Body of pancreas (tissue), 4 donors: Measurements from ENCODE around the gene RAB20. TPM values are rescaled to one million over a fixed set of nuclear protein-coding genes. Genes with fewer than 3 reads are reported as not detected.

ENCODE experiments used
- ATAC-seq: fragments of 150-250 bp; one replicate; pipeline ENCODE4 v1.9.1; 2016
- DNase-seq, 4 donors: peaks; one replicate each; pipeline ENCODE4 v3.0.0-alpha.2; 2019
- H3K27ac ChIP-seq, 4 donors: fragments of 200-600 bp; sonication (generic); 1 replicate in 3 of 4; 2 replicates in 1 of 4; pipeline versions ENCODE4 v1.5.1 to v1.6.1; 2016 to 2019; ENCODE audit warnings: mild to moderate bottlenecking in 1 of 4, mixed read lengths in 1 of 4, moderate library complexity in 1 of 4
- H3K27me3 ChIP-seq, 2 donors: fragments of 200-600 bp; sonication (generic); one replicate each; pipeline ENCODE4 v1.6.0; 2016; ENCODE audit warnings: mild to moderate bottlenecking in 1 of 2
- H3K36me3 ChIP-seq, 2 donors: fragments of 200-600 bp; sonication (generic); replicated peaks in 1 of 2; 2 replicates each; pipeline ENCODE4 v1.5.1; 2016; ENCODE audit warnings: low read depth in 2 of 2; ENCODE audit not compliant: insufficient read depth in 1 of 2
- H3K4me1 ChIP-seq: fragments of 200-600 bp; sonication (generic); one replicate; pipeline ENCODE4 v1.6.0; 2016
- H3K4me3 ChIP-seq, 2 donors: fragments of 200-600 bp; sonication (generic); 1 replicate in 1 of 2; 2 replicates in 1 of 2; pipeline ENCODE4 v1.5.1; 2016 to 2019
- H3K9me3 ChIP-seq, 3 donors: fragments of 200-600 bp; sonication (generic); 1 replicate in 2 of 3; 2 replicates in 1 of 3; pipeline ENCODE4 v1.5.1; 2016
- POLR2A ChIP-seq, 3 donors: fragments of 450-650 bp; IDR thresholded peaks; one replicate each; pipeline ENCODE4 v1.6.1; 2016; ENCODE audit warnings: antibody characterized with exemption in 3 of 3, mild to moderate bottlenecking in 2 of 3
- WGBS, 2 donors: methylation state at CpG; one replicate each; pipeline ENCODE4 v1.1.5; 2017; 5-methylcytosine and 5-hydroxymethylcytosine counted together
- intact Hi-C: fragments of 100-400 bp; cut with DNase I; formaldehyde crosslinking; loops from one replicate; pipeline ENCODE4 v1.15.1; 2023
- total RNA-seq, 2 donors: library from RNA; depleted of rRNA; stranded (reverse); fragments of >200 nt; gene quantifications; one replicate each; pipeline ENCODE4 v1.1.0, GENCODE V29; 2016
- TF ChIP-seq, protein P1 (sequence below), 7 experiments: fragments of 450-650 bp in 4 of 7; fragments of 200-600 bp in 3 of 7; sonication (generic) in 3 of 7; IDR thresholded peaks; one replicate each; pipeline ENCODE4 v1.5.1; 2016 to 2019; ENCODE audit warnings: antibody characterized with exemption in 7 of 7

Gene RAB20
- total RNA-seq, 2 donors from 2014 or later = 23.1 to 35.5 TPM

DNA sequence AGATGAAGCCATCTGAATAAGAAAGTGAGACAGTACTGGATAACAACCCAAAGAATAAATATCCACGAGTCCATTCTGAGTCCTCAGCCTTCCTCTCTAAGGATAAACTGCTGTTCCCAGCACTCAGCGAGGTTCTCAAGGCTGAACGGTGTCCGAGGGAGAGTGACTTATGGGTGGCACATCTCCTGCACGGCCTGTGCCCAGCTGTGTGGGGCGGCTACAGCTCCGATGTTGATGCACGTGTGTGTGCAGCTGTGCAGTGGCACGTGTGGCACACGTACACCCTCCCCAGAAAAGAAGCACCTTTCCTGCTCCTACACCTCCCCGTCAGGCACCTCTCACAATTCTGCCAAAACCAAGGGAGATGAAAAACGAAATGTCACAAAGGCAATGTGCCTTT, 45.0 kb downstream of the RAB20 start:
- H3K27me3 ChIP-seq = no peaks in the 10 kb centered on the region
- H3K36me3 ChIP-seq = peaks cover 0 to 4% of the 10 kb centered on the region in 2 donors
- 78 to 83% methylated on average over 12 of the region's 12 CpGs for WGBS, 2 donors
- no peak for TF ChIP-seq POLR2A (IDR thresholded peaks at IDR 0.05)
- TF ChIP-seq, protein P1, sequence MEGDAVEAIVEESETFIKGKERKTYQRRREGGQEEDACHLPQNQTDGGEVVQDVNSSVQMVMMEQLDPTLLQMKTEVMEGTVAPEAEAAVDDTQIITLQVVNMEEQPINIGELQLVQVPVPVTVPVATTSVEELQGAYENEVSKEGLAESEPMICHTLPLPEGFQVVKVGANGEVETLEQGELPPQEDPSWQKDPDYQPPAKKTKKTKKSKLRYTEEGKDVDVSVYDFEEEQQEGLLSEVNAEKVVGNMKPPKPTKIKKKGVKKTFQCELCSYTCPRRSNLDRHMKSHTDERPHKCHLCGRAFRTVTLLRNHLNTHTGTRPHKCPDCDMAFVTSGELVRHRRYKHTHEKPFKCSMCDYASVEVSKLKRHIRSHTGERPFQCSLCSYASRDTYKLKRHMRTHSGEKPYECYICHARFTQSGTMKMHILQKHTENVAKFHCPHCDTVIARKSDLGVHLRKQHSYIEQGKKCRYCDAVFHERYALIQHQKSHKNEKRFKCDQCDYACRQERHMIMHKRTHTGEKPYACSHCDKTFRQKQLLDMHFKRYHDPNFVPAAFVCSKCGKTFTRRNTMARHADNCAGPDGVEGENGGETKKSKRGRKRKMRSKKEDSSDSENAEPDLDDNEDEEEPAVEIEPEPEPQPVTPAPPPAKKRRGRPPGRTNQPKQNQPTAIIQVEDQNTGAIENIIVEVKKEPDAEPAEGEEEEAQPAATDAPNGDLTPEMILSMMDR (IDR thresholded peaks at IDR 0.05) = no peak
- intact Hi-C loops = no loop called here
- no peaks in the 10 kb centered on the region for H3K9me3 ChIP-seq
- peaks cover 14% of the 10 kb centered on the region for H3K4me1 ChIP-seq
- DNase-seq (no peak), ATAC-seq (no peak)
- H3K4me3 ChIP-seq = no peak overlapping the region
- no peak overlapping the region for H3K27ac ChIP-seq

GRCh38 chr13:110512198-110512740, 49.3 kb downstream of the RAB20 start:
- whole genome bisulfite sequencing, 2 donors = 87 to 91% methylated on average over 16 to 17 of the region's 17 CpGs
- no peak overlapping the region for H3K27ac ChIP-seq
- no peaks in the 10 kb centered on the region for H3K36me3 ChIP-seq
- DNase-seq (no peak), ATAC-seq (no peak)
- H3K4me3 ChIP-seq = no peak overlapping the region
- H3K9me3 ChIP-seq = no peaks in the 10 kb centered on the region
- intact Hi-C loops = no loop called here
- peaks cover 14% of the 10 kb centered on the region for H3K4me1 ChIP-seq
- H3K27me3 ChIP-seq = no peaks in the 10 kb centered on the region
- no peak for TF ChIP-seq POLR2A (IDR thresholded peaks at IDR 0.05)
- TF ChIP-seq, protein P1 (IDR thresholded peaks at IDR 0.05) = no peak

- no peaks in the 10 kb centered on the region for H3K27me3 ChIP-seq
- DNase-seq (no peak), ATAC-seq (no peak)
- no peak overlapping the region for H3K4me3 ChIP-seq
- no peak overlapping the region for H3K27ac ChIP-seq
- 87 to 92% methylated on average over 26 to 31 of the region's 31 CpGs for WGBS, 2 donors
- H3K4me1 ChIP-seq = peaks cover 20% of the 10 kb centered on the region
- H3K9me3 ChIP-seq = no peaks in the 10 kb centered on the region
- intact Hi-C loops = no loop called here
- no peak for TF ChIP-seq POLR2A (IDR thresholded peaks at IDR 0.05)
- TF ChIP-seq, protein P1 (IDR thresholded peaks at IDR 0.05) = no peak
- no peaks in the 10 kb centered on the region for H3K36me3 ChIP-seq
Observed at GRCh38 chr13:110511509-110512181, 49.9 kb downstream of the RAB20 start.

DNA sequence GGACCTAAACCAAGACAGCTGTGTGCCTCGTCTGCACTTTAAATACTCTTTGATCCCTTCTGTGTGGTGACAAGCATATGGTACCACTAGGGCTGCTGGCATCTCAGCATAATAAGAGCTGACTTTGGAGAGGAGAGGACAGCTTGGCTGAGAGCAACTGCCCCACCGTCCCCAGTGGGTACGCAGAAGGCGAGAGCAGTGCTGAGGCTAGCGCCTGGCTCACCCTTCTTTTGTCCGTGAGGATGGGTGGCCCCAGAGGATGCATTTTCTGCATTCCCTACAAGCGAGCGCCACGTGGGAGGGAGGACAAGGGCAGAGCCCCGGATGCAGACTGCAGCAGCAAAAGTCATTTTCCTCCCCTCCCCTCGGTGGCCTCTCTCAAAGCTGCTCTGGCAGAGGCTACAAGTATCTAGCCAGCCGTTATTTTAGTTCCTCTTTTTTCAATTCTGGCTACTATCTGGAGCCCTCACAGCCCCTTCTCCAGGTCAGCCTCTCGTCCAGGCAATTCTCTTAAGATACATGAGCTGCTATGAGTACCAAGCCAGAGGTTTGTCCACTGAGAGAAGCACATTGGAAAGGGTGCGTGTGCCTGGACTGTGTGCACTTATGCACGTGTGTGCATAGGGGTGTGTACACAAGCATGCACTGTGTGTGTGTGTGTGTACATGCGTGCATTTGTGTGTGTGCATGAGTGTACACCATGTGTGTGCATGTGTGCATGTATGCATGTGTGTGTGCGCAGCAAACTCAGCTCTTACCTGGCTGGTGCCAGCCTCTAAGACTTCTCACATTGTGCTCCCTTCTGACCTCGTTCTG, 51.3 kb downstream of the RAB20 start:
- Histone ChIP-seq H3K36me3 (no peaks in the 10 kb centered on the region), H3K9me3 (no peaks in the 10 kb centered on the region), H3K27me3 (no peaks in the 10 kb centered on the region), H3K4me3 (no peak overlapping the region), H3K27ac (peak overlapping the region in 1 of 4 donors; percentile 3), H3K4me1 (peaks cover 33% of the 10 kb centered on the region)
- WGBS, 2 donors = 54 to 69% methylated on average over 18 of the region's 18 CpGs
- no peak for DNase-seq
- ATAC-seq = no peak
- TF ChIP-seq, protein P1 (IDR thresholded peaks at IDR 0.05) = no peak
- TF ChIP-seq POLR2A (IDR thresholded peaks at IDR 0.05) = no peak
- intact Hi-C loops = no loop called here
